ENCODE data around the gene TMSB10.
A peak's percentile ranks its signal among the peaks of the same experiment; 100 is the strongest.
"Not testable (repeated sequence)": the region's sequence is repeated elsewhere in the genome, so short reads cannot be mapped to it uniquely, and the experiment has no call there.

The TMSB10 gene

GRCh38 chr2:84940831-84941412, 35.5 kb downstream of the TMSB10 start:
- DNase-seq, result no peak

DNA sequence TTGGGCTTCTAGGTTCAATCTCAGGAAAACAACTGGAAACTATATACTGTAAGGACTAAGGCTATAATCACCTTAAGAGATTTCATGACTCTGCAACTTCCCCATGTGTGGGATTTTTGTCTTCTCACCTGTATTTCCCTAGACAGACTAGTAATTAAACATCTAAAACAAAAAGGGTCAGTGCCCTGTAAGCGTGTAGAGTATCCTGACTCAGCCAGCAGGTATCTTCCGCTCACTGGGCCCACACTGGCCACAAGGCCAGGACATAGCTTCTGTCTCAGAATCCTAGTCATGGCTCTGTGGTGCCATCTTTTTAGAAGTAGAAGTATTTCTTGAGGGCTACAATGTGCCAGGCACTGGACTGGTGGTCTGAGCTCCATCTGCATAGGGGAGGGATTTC, 36.7 kb downstream of the TMSB10 start:
- no peak for DNase-seq

DNA sequence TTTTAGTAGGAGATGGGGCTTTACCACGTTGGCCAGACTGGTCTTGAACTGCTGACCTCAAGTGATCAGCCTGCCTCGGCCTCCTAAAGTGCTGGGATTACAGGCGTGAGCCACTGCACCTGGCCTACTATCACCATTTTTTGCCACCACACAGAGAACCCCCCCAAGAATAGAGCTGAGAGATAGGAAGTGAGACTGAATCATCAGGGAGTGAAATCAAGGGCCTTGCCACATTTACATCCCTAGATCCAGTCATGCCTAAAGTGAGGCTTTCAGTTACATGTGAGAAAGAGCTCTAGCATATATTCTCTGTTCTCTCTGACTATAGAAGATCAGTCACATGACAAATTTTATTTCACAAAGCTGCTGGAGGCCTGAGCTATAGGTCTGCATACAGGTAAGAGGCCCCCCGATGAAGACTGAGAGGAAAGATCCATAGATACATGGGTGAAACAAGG, 37.5 kb downstream of the TMSB10 start:
- no peak for DNase-seq

DNA sequence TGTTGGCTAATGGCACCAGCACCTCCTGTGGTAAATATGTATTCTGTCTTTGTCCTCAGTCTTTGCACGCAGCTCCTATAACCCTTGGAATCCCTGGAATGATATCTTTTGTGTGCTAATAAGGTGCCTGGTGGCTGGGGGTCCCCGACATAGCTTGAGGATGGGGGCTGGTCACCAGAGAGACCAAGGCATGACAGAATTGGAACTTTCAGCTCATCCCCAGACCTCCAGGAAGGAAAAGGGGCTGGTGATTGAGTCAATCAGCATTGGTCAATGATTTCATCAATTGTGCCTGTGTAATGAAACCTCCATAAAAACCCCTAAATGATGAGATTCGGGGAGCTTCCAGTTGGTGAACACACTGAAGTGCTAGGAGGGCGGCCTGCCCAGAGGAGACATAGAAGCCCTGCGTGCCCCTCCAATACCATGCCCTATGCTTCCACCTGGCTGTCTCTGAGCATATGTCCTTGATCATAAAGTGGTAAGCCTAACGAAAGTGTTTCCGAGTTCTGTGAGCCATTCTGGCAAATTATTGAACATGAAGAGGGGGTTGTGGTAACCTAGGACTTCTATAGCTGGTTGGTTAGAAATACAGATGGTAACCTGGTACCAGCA, 38.9 kb downstream of the TMSB10 start:
- no peak for DNase-seq

GRCh38 chr2:84945838-84946203, 40.4 kb downstream of the TMSB10 start:
- DNase-seq, result not testable (repeated sequence)

GRCh38 chr2:84946204-84947009, 41.0 kb downstream of the TMSB10 start:
- DNase-seq, result peak; percentile 72

DNA sequence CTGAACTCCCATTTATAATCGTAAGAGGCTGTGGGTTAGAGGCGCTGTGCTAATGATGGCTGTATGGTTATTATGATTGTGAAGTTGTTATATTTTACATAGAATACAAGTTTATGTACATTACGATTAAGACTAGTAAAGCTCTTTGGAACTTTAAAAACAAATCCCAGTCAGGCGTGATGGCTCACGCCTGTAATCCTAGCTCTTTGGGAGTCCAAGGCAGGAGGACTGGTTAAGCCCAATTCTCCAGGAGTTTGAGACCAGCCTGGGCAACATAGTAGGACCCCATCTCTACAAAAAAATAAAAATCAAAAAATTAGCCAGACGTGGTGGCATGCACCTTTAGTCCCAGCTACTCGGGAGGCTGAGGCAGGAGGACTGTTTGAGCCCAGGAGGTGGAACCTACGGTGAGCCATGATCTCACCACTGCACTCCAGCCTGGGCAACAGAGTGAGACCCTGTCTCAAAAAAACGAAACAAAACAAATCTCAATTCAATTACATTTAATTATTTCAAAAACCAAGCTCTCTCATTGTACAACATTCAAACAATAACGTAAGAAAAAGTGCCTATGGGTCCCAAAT, 41.6 kb downstream of the TMSB10 start:
- no peak for DNase-seq

DNA sequence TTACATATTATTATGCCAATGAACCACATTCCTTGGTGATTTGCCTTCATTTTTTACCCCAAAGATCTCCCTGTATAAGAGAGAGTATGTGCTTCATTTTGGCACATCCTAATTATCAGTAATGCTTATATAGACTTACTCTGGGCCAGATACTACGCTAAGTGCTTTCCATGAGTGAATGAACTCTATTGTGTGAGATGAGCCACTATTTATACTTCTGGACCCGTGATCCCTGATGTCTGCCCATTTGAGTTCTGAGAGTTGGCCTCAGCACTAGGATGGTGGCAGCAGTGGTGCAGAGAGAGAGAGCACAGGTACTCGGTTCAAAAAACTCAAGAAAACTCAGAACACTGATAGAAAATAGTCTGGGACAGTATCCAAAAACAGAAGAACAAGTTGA, 48.1 kb downstream of the TMSB10 start:
- no peak for DNase-seq

DNA sequence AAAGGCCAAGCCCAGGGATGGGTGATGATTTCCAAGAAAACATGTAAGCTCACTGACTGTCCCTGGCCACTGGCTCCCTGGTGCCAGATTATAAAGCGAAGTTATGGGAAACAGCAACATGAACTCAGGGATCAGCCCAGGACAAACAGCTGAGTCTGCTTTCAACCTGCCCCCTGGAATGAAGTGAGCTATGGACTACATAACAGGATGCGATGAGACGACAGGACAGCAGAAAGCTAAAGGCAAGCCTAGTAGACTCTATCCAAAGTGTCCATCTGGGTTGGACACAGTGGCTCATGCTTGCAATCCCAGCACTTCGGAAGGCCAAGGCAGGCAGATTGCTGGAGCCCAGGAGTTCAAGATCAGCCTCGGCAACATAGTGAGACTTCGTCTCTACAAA, 48.9 kb downstream of the TMSB10 start:
- no peak for DNase-seq
